Mesenchymal stem cell (in vitro differentiated cells and primary cell): ENCODE measurements around the gene PRRC2B.

Experiments
- DNase-seq: peaks from one replicate; pipeline ENCODE4 v3.0.0-alpha.2; 2013
- H2AFZ ChIP-seq: one replicate; pipeline ENCODE4 v1.6.1; 2013; ENCODE audit warnings: low read depth, mild to moderate bottlenecking, control low read depth, inconsistent platforms, low read length, moderate library complexity
- H2AK5ac ChIP-seq: 2 replicates; pipeline ENCODE4 v1.6.1; 2013; ENCODE audit warnings: low read length, moderate library complexity, mild to moderate bottlenecking, inconsistent platforms; ENCODE audit not compliant: severe bottlenecking
- H2BK120ac ChIP-seq: one replicate; pipeline ENCODE4 v1.6.1; 2013; ENCODE audit warnings: low read depth, mild to moderate bottlenecking, inconsistent platforms, low read length, moderate library complexity
- H2BK12ac ChIP-seq, 2 experiments: one replicate each; pipeline ENCODE4 v1.6.1; 2013; ENCODE audit warnings: inconsistent platforms in 2 of 2, low read length in 2 of 2, mild to moderate bottlenecking in 2 of 2, moderate library complexity in 2 of 2, control low read depth in 1 of 2
- H2BK15ac ChIP-seq: one replicate; pipeline ENCODE4 v1.6.1; 2013; ENCODE audit warnings: mild to moderate bottlenecking, low read depth, inconsistent platforms; ENCODE audit not compliant: poor library complexity, severe bottlenecking
- H2BK5ac ChIP-seq: 2 replicates; pipeline ENCODE4 v1.6.1; 2013; ENCODE audit warnings: low read depth, mild to moderate bottlenecking, low read length, control low read depth, inconsistent platforms; ENCODE audit not compliant: poor library complexity, severe bottlenecking
- H3K14ac ChIP-seq, 2 experiments: one replicate each; pipeline ENCODE4 v1.6.1; 2013; ENCODE audit warnings: inconsistent platforms in 2 of 2, low read length in 2 of 2, control low read depth in 1 of 2, mild to moderate bottlenecking in 1 of 2, moderate library complexity in 1 of 2
- H3K18ac ChIP-seq, 2 experiments: one replicate each; pipeline ENCODE4 v1.6.1; 2013; ENCODE audit warnings: inconsistent platforms in 2 of 2, low read length in 2 of 2, control low read depth in 1 of 2, low read depth in 1 of 2, mild to moderate bottlenecking in 1 of 2
- H3K23ac ChIP-seq, 2 experiments: one replicate each; pipeline ENCODE4 v1.6.1; 2013; ENCODE audit warnings: inconsistent platforms in 2 of 2, low read length in 2 of 2, mild to moderate bottlenecking in 2 of 2, moderate library complexity in 2 of 2, control low read depth in 1 of 2
- H3K27ac ChIP-seq: 2 replicates; pipeline ENCODE4 v1.5.1; 2013; ENCODE audit warnings: mild to moderate bottlenecking, moderate library complexity, low read length, control low read depth, inconsistent platforms; ENCODE audit not compliant: poor library complexity, severe bottlenecking
- H3K27me3 ChIP-seq, 2 experiments: 2 replicates each; pipeline versions ENCODE4 v1.6.1 to v1.7.0; 2013; ENCODE audit warnings: low read length in 2 of 2, mild to moderate bottlenecking in 2 of 2, moderate library complexity in 2 of 2, control low read depth in 1 of 2, inconsistent platforms in 1 of 2; ENCODE audit not compliant: control insufficient read depth in 1 of 2, insufficient read depth in 1 of 2
- H3K36me3 ChIP-seq, 2 experiments: 2 replicates each; pipeline versions ENCODE4 v1.6.1 to v1.7.0; 2013; ENCODE audit warnings: low read length in 2 of 2, control low read depth in 1 of 2, inconsistent platforms in 1 of 2, low read depth in 1 of 2, mild to moderate bottlenecking in 1 of 2; ENCODE audit not compliant: insufficient read depth in 2 of 2, control insufficient read depth in 1 of 2
- H3K4ac ChIP-seq, 2 experiments: one replicate each; pipeline ENCODE4 v1.6.1; 2013; ENCODE audit warnings: inconsistent platforms in 2 of 2, low read length in 2 of 2, mild to moderate bottlenecking in 2 of 2, moderate library complexity in 2 of 2, control low read depth in 1 of 2, low read depth in 1 of 2
- H3K4me1 ChIP-seq: 2 replicates; pipeline ENCODE4 v1.6.1; 2013; ENCODE audit warnings: low read depth, low read length, control low read depth; ENCODE audit not compliant: control insufficient read depth, insufficient read depth
- H3K4me2 ChIP-seq: 2 replicates; pipeline ENCODE4 v1.6.1; 2013; ENCODE audit warnings: low read length, mild to moderate bottlenecking, inconsistent platforms; ENCODE audit not compliant: poor library complexity, severe bottlenecking
- H3K4me3 ChIP-seq, 2 experiments: 2 replicates each; pipeline versions ENCODE4 v1.5.1 to v1.7.0; 2013; ENCODE audit warnings: low read length in 2 of 2, mild to moderate bottlenecking in 2 of 2, control low read depth in 1 of 2, low read depth in 1 of 2; ENCODE audit not compliant: insufficient read depth in 1 of 2
- H3K79me1 ChIP-seq: replicated peaks from 2 replicates; pipeline ENCODE4 v1.6.1; 2013; ENCODE audit warnings: mild to moderate bottlenecking, control low read depth, low read length, inconsistent platforms; ENCODE audit not compliant: poor library complexity, severe bottlenecking
- H3K9ac ChIP-seq: 2 replicates; pipeline ENCODE4 v1.7.0; 2013; ENCODE audit warnings: mild to moderate bottlenecking, low read length, moderate library complexity
- H3K9me3 ChIP-seq: 2 replicates; pipeline ENCODE4 v1.7.0; 2013; ENCODE audit warnings: mild to moderate bottlenecking, low read length; ENCODE audit not compliant: control insufficient read depth
- H4K8ac ChIP-seq: one replicate; pipeline ENCODE4 v1.6.1; 2013; ENCODE audit warnings: inconsistent platforms, mild to moderate bottlenecking, low read length, moderate library complexity
- H4K91ac ChIP-seq: one replicate; pipeline ENCODE4 v1.6.1; 2013; ENCODE audit warnings: mild to moderate bottlenecking, low read length, inconsistent platforms
- WGBS: methylation state at CpG from one replicate; pipeline ENCODE4 v1.1.7; 2013; ENCODE audit warnings: mixed read lengths; 5-methylcytosine and 5-hydroxymethylcytosine counted together

The PRRC2B gene

DNA sequence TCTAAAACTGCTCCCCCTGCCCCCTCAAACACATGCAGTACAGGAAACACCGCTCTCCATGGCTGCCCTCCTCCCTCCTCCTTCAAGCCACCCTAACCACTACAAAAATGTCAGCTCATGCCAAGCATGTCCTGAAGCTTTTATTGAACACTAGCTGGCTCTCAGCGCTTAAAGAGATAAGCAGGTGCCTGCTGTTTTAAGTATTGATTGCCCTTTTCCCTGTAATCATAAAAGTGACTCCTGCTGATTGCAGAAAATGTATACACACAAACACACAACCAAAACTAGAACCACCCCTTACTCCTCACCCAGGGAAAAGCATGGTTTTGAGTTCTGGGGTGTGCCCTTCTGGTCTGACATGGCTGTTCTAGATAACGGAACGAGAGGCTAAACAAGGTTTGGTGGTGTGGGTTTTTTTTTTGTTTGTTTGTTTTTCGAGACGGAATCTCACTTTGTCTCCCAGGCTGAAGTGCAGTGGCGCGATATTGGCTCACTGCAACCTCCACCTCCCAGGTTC, 140.9 kb downstream of the PRRC2B start:
- no peak overlapping the region for H3K4me2 ChIP-seq
- H3K4me3 ChIP-seq, result no peak overlapping the region
- no peak overlapping the region for H2AFZ ChIP-seq
- peaks cover 10% of the 10 kb centered on the region for H3K79me1 ChIP-seq
- H3K36me3 ChIP-seq, result peaks cover 2 to 6% of the 10 kb centered on the region in 2 experiments
- H3K4me1 ChIP-seq, result peaks cover 13% of the 10 kb centered on the region
- no peak overlapping the region for H4K8ac ChIP-seq
- no peak overlapping the region for H3K27ac ChIP-seq
- peaks cover 5 to 6% of the 10 kb centered on the region in 2 experiments for H3K27me3 ChIP-seq
- no peak overlapping the region for H2BK120ac ChIP-seq
- 86% methylated on average over 7 of the region's 8 CpGs for WGBS
- no peak overlapping the region for H2BK12ac ChIP-seq
- no peak overlapping the region for H3K23ac ChIP-seq
- no peak overlapping the region for H3K4ac ChIP-seq
- H2BK5ac ChIP-seq, result no peak overlapping the region
- H3K9ac ChIP-seq, result no peak overlapping the region
- H2AK5ac ChIP-seq, result no peak overlapping the region
- no peak overlapping the region for H4K91ac ChIP-seq
- H3K9me3 ChIP-seq, result no peaks in the 10 kb centered on the region
- DNase-seq, result no peak
- H2BK15ac ChIP-seq, result no peak overlapping the region
- no peak overlapping the region for H3K18ac ChIP-seq
- no peak overlapping the region for H3K14ac ChIP-seq

DNA sequence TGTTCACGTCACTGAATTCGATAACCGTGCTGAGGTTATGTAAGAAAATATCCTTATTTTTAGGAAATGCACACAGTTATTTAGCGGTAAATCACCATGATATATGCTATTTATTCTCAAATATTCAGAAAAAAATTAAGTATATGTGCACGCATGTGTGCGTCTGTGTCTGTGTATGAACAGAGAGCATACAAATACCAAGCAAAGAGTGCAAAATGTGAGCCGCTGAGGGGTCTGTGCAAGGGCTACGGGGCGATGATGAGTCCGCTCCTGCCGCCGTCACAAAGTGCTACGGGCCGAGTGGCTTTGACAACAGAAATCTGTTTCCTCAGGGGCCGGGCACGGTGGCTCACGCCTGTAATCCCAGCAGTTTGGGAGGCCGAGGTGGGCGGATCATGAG, 144.1 kb downstream of the PRRC2B start:
- Histone ChIP-seq H2BK12ac (no peak overlapping the region), H2BK120ac (no peak overlapping the region)

DNA sequence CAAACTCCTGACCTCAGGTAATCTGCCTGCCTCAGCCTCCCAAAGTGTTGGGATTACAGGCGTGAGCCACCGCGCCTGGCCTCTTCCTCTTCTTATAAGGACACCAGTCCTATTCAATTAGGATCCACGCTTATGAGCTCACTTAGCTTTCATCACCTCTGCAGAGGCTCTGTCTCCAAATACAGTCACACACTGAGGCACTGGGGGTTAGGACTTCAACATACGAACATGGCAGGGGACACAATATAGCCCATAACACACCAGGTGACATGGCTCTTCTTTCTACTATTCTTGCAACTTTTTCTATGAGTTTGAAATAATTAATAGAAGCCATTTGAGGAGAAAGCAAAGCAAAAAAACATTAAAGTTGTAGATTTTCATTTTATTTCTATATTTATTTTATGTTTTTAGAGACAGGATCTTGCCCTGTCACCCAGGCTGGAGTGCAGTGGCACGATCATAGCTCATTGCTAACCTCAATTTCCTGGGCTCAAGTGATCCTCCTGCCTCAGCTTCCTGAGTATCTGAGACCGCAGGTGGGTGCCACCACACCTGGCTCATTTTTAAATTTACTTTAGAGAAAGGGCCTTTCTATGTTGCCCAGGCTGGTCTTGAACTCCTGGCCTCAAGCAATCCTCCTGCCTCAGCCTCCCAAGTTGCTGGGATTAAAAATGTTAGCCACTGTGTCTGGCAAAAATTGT, 145.5 kb downstream of the PRRC2B start:
- Histone ChIP-seq H3K79me1 (no peaks in the 10 kb centered on the region), H2AK5ac (no peak overlapping the region), H3K9me3 (peaks cover 21% of the 10 kb centered on the region), H3K4me2 (no peak overlapping the region), H3K36me3 (no peaks in the 10 kb centered on the region), H3K4me3 (no peak overlapping the region), H2BK120ac (no peak overlapping the region), H4K8ac (no peak overlapping the region), H3K14ac (no peak overlapping the region), H4K91ac (no peak overlapping the region), H3K18ac (no peak overlapping the region), H2BK12ac (no peak overlapping the region), H3K4ac (no peak overlapping the region), H2BK5ac (no peak overlapping the region), H2BK15ac (no peak overlapping the region), H2AFZ (no peak overlapping the region), H3K27ac (no peak overlapping the region), H3K9ac (no peak overlapping the region), H3K4me1 (peaks cover 1% of the 10 kb centered on the region), H3K27me3 (peaks cover 5 to 10% of the 10 kb centered on the region in 2 experiments), H3K23ac (no peak overlapping the region)
- 89% methylated on average over 6 of the region's 7 CpGs for WGBS
- DNase-seq, result no peak

More for the DNA sequence above, 144.1 kb downstream of the PRRC2B start:
- Histone ChIP-seq H4K91ac (no peak overlapping the region), H3K9ac (no peak overlapping the region), H2AFZ (no peak overlapping the region), H3K9me3 (peaks cover 9% of the 10 kb centered on the region), H3K4me2 (no peak overlapping the region), H3K79me1 (no peaks in the 10 kb centered on the region), H2AK5ac (no peak overlapping the region), H4K8ac (no peak overlapping the region), H3K23ac (no peak overlapping the region), H3K4me1 (peaks cover 2% of the 10 kb centered on the region), H3K4ac (no peak overlapping the region), H2BK5ac (no peak overlapping the region), H3K4me3 (no peak overlapping the region), H3K27me3 (peaks cover 5 to 6% of the 10 kb centered on the region in 2 experiments), H3K18ac (no peak overlapping the region), H3K36me3 (no peaks in the 10 kb centered on the region), H3K27ac (no peak overlapping the region), H3K14ac (no peak overlapping the region), H2BK15ac (no peak overlapping the region)
- DNase-seq, result no peak
- 97% methylated on average over 14 of the region's 19 CpGs for WGBS

DNA sequence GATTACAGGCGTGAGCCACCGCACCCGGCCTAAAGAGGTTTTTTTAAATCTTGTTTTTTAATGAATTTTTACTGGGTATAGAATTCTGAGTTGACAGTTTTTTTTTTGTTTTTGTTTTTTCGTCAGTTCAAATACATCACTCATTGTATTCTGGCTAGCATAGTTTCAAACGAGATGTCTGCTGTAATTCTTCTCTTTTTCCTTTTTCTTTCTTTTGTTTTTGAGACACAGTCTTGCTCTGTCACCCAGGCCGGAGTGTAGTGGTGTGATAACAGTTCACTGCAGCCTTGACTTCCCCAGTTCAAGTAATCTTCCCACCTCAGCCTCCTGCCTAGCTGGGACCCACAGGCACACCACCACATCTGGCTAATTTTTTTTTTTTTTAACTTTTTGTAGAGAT, 149.3 kb downstream of the PRRC2B start:
- Histone ChIP-seq H3K4me3 (no peak overlapping the region), H4K91ac (no peak overlapping the region)

More for the DNA sequence above, 149.3 kb downstream of the PRRC2B start:
- H3K9ac ChIP-seq, result no peak overlapping the region
- H2BK120ac ChIP-seq, result no peak overlapping the region
- H3K4me1 ChIP-seq, result peaks cover 18% of the 10 kb centered on the region
- H3K4ac ChIP-seq, result no peak overlapping the region
- H3K23ac ChIP-seq, result no peak overlapping the region
- no peak overlapping the region for H3K4me2 ChIP-seq
- H2BK5ac ChIP-seq, result no peak overlapping the region
- no peak overlapping the region for H3K27ac ChIP-seq
- H2AFZ ChIP-seq, result no peak overlapping the region
- H4K8ac ChIP-seq, result no peak overlapping the region
- H3K79me1 ChIP-seq, result no peaks in the 10 kb centered on the region
- H3K9me3 ChIP-seq, result peaks cover 28% of the 10 kb centered on the region
- no peak overlapping the region for H2BK12ac ChIP-seq
- H3K18ac ChIP-seq, result no peak overlapping the region
- H3K14ac ChIP-seq, result no peak overlapping the region
- H2BK15ac ChIP-seq, result no peak overlapping the region
- no peak overlapping the region for H2AK5ac ChIP-seq
- peaks cover 18 to 36% of the 10 kb centered on the region in 2 experiments for H3K27me3 ChIP-seq
- no peaks in the 10 kb centered on the region for H3K36me3 ChIP-seq
- no peak for DNase-seq
- 94% methylated on average over 6 of the region's 6 CpGs for WGBS
